WERI-Rb-1 (cell line): ENCODE results near the gene AP4E1.

Experiments used
- DNase-seq: peaks from one replicate; pipeline ENCODE4 v3.0.0-alpha.2; 2020
- H3K27ac ChIP-seq: fragments of 250-450 bp; sonication (Bioruptor Pico); 2 replicates; pipeline ENCODE4 v1.5.1; 2020; ENCODE audit warnings: mild to moderate bottlenecking, moderate library complexity
- H3K27me3 ChIP-seq: fragments of 250-450 bp; sonication (Bioruptor Pico); 2 replicates; pipeline ENCODE4 v1.5.1; 2021; ENCODE audit warnings: mild to moderate bottlenecking, low read depth, moderate library complexity; ENCODE audit not compliant: insufficient read depth, severe bottlenecking
- H3K36me3 ChIP-seq: fragments of 250-450 bp; sonication (Bioruptor Pico); 2 replicates; pipeline ENCODE4 v1.5.1; 2020; ENCODE audit warnings: mild to moderate bottlenecking, moderate library complexity
- H3K4me3 ChIP-seq: 2 replicates; pipeline ENCODE4 v1.5.1; 2011; ENCODE audit warnings: low read depth, mild to moderate bottlenecking, control low read depth, low read length
- H3K9me3 ChIP-seq: fragments of 250-450 bp; sonication (Bioruptor Pico); 2 replicates; pipeline ENCODE4 v1.5.1; 2021; ENCODE audit warnings: mild to moderate bottlenecking, moderate library complexity; ENCODE audit not compliant: severe bottlenecking
- CTCF ChIP-seq: IDR thresholded peaks from 2 replicates; pipeline ENCODE4 v1.5.1; 2011; ENCODE audit warnings: low read depth, mild to moderate bottlenecking, control low read depth, inconsistent platforms, low read length

AP4E1 gene

GRCh38 chr15:50884540-50884939 is 23.9 kb upstream of the AP4E1 start:
- Histone ChIP-seq H3K4me3 (no peak overlapping the region), H3K27ac (no peak overlapping the region), H3K27me3 (no peaks in the 10 kb centered on the region), H3K36me3 (no peaks in the 10 kb centered on the region), H3K9me3 (no peaks in the 10 kb centered on the region)
- no peak for DNase-seq
- TF ChIP-seq CTCF = no peak

GRCh38 chr15:50886139-50886467 is 22.4 kb upstream of the AP4E1 start:
- no peak overlapping the region for H3K4me3 ChIP-seq
- no peaks in the 10 kb centered on the region for H3K9me3 ChIP-seq
- no peak overlapping the region for H3K27ac ChIP-seq
- no peaks in the 10 kb centered on the region for H3K27me3 ChIP-seq
- H3K36me3 ChIP-seq = no peaks in the 10 kb centered on the region
- no peak for DNase-seq
- TF ChIP-seq CTCF = no peak

GRCh38 chr15:50886611-50887345 is 21.7 kb upstream of the AP4E1 start:
- H3K27ac ChIP-seq = no peak overlapping the region
- peaks cover 3% of the 10 kb centered on the region for H3K9me3 ChIP-seq

GRCh38 chr15:50888054-50888453 is 20.4 kb upstream of the AP4E1 start:
- TF ChIP-seq CTCF = no peak
- DNase-seq = no peak

More at GRCh38 chr15:50886611-50887345, 21.7 kb upstream of the AP4E1 start:
- DNase-seq = no peak
- H3K4me3 ChIP-seq = no peak overlapping the region
- H3K27me3 ChIP-seq = no peaks in the 10 kb centered on the region
- no peaks in the 10 kb centered on the region for H3K36me3 ChIP-seq
- no peak for TF ChIP-seq CTCF

GRCh38 chr15:50889589-50889988 is 18.9 kb upstream of the AP4E1 start:
- no peak for DNase-seq
- H3K27ac ChIP-seq = no peak overlapping the region
- H3K36me3 ChIP-seq = no peaks in the 10 kb centered on the region
- H3K9me3 ChIP-seq = peaks cover 11% of the 10 kb centered on the region
- no peak overlapping the region for H3K4me3 ChIP-seq
- no peak for TF ChIP-seq CTCF
- H3K27me3 ChIP-seq = no peaks in the 10 kb centered on the region

More at GRCh38 chr15:50888054-50888453, 20.4 kb upstream of the AP4E1 start:
- no peak overlapping the region for H3K27ac ChIP-seq
- H3K4me3 ChIP-seq = no peak overlapping the region
- H3K27me3 ChIP-seq = no peaks in the 10 kb centered on the region
- H3K36me3 ChIP-seq = no peaks in the 10 kb centered on the region
- peaks cover 3% of the 10 kb centered on the region for H3K9me3 ChIP-seq

GRCh38 chr15:50890751-50891150 is 17.7 kb upstream of the AP4E1 start:
- Histone ChIP-seq H3K9me3 (peaks cover 11% of the 10 kb centered on the region), H3K27ac (no peak overlapping the region), H3K36me3 (no peaks in the 10 kb centered on the region), H3K4me3 (no peak overlapping the region), H3K27me3 (peaks cover 2% of the 10 kb centered on the region)
- TF ChIP-seq CTCF = no peak
- DNase-seq = no peak
